GM18870 (cell line): Measurements from ENCODE around the gene KCNN3.
"Not testable (repeated sequence)": the region's sequence is repeated elsewhere in the genome, so short reads cannot be mapped to it uniquely, and the experiment has no call there.

Experiments
- ATAC-seq: cut with Tn5 transposase; IDR thresholded peaks from one replicate; pipeline ENCODE4 v1.9.1; 2021; ENCODE audit warnings: moderate library complexity; ENCODE audit not compliant: unreplicated experiment

Gene KCNN3

DNA sequence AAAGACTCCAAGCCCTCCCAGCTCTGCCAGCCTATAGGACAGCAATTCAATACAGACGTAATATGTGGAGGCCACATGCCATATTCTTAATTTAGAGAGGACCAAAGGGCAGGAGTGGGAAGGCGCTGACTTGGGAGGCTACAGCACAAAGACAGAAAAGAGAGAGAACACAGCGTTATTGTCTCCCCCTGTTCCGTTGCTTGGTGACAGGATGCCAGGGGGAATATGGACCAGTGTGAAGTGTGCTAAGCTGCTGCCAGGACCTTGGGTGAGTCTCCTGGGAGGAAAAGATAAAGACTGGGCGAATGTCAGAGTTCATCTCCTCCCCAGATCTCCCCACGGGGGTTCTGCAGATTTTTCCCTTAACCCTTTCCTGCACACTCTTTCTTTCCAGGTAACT, 160.0 kb downstream of the KCNN3 start:
- no peak for ATAC-seq

- ATAC-seq, result no peak
Measured at GRCh38 chr1:154707901-154708463, 162.1 kb downstream of the KCNN3 start.

GRCh38 chr1:154706851-154707250, 163.2 kb downstream of the KCNN3 start:
- ATAC-seq, result no peak

- no peak for ATAC-seq
Measured at GRCh38 chr1:154705544-154705943, 164.5 kb downstream of the KCNN3 start.

DNA sequence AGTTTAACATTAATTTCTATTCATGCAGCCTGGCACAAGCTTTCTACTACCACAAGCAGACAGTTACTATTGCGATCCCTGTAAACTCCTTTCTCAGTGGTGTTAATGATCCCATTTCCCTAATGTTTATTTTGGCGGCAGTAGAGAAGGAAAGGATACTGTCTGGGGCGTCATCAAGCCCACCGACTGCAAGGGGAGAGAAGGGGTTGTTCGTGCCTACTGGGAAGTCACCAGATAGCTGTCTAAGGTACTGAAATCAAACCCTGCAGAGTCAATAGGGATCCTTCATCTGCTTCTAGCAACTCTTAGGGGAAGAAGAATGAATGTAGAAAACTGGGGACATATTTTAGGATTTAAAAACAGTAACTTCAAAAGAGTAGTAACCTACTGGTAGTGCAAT, 166.9 kb downstream of the KCNN3 start:
- ATAC-seq, result no peak

- no peak for ATAC-seq
Measured at GRCh38 chr1:154698320-154699096, 171.6 kb downstream of the KCNN3 start.

DNA sequence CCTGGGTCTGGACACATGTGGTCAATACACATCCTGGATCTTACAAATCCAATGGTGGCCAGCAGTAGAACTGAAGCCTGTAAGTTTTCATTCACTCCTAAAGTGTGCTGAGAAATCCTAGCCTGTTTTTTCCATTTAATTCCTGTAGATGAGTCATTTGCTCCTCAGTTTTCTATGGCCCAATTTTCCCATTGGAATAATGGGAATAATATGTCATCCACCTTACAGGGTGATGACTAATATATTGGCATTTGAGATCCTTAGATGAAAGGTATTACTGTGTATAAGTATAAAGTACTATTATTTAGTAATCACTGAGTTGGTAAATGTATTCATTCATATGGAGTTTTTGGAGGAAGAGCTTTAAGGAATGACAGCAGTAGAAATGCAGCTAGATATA, 172.4 kb downstream of the KCNN3 start:
- ATAC-seq, result no peak

GRCh38 chr1:154696456-154696855, 173.6 kb downstream of the KCNN3 start:
- no peak for ATAC-seq

GRCh38 chr1:154695985-154696384, 174.1 kb downstream of the KCNN3 start:
- no peak for ATAC-seq

- no peak for ATAC-seq
Measured at GRCh38 chr1:154694995-154695394, 175.1 kb downstream of the KCNN3 start.

DNA sequence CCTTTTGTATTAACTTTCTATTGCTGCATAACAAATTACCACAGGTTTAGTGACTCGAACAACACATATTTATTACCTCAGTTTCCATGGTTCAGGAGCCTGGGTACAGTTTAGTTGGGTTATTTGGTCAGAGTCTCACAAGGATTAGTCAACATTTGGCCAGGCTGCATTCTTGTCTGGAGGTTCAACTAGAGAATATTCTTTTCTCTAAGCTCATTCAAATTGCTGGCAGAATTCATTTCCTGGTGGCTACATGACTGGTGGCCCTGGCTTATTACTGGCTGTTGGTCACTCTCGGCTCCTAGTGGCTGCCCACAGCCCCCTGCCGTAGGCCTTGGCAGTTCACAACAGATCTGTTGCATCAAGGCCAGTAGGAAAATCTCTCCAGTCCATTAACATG, 181.0 kb downstream of the KCNN3 start:
- ATAC-seq, result no peak

DNA sequence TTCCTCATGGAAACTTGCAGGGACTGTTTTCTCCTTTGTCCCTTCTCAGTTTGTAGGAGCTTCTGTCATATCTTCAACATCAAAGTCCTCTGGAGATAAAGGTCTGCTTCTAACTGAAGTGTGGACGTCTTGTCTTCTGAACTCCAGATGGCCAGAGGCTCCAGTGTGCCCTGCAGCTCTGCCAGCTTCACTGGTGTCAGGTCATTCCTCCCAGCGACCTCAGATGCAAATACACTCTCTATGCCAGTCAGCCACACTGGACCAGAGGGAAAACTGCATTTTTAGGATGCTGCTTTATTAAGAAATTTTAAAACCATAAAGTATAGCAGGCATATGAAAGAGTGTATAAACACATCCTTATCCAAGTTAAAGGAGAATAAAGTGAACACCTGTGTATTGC, 183.6 kb downstream of the KCNN3 start:
- no peak for ATAC-seq

- no peak for ATAC-seq
Measured at GRCh38 chr1:154683820-154684219, 186.3 kb downstream of the KCNN3 start.

GRCh38 chr1:154682254-154682653, 187.8 kb downstream of the KCNN3 start:
- no peak for ATAC-seq

DNA sequence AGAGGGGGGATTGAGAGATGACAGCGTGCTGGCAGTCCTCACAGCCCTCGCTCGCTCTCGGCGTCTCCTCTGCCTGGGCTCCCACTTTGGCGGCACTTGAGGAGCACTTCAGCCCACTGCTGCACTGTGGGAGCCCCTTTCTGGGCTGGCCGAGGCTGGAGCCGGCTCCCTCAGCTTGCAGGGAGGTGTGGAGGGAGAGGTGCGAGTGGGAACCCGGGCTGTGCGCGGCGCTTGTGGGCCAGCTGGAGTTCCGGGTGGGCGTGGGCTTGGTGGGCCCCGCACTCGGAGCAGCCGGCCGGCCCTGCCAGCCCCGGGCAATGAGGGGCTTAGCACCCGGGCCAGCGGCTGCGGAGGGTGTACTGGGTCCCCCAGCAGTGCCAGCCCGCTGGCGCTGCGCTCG, 192.2 kb downstream of the KCNN3 start:
- ATAC-seq, result not testable (repeated sequence)

GRCh38 chr1:154676847-154677246, 193.2 kb downstream of the KCNN3 start:
- not testable (repeated sequence) for ATAC-seq

DNA sequence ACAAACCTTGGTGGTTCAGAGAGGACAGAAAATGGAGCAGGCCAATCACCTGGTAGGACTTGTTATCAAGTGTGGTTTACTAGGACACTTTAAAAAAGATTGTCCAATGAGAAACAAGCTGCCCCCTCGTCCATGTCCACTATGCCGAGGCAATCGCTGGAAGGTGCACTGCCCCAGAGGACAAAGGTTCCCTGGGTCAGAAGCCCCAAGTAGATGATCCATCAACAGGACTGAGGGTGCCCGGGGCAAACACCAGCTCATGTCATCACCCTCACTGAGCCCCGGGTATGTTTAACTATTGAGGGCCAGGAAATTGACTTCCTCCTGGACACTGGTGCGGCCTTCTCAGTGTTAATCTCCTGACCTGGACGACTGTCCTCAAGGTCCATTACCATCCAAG, 195.6 kb downstream of the KCNN3 start:
- ATAC-seq, result not testable (repeated sequence)

DNA sequence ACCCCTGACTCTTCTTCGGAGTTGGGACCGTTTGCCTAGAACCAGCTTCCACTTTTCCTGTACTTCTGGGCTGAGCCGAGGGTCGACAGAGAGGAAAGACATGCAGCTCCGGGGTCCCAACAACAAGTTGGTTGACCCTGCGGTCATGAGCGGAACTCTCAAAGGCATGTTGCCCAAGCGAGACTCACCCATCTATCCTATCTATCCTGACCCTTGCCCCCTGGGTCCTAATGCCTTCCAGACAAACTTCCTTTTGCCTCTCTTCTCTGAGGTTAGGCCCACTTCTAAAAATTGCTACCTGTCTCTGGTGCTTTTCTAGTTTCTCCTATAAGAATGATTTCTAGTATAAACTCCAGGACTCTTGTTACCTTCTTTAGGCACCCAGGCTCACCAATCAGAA, 197.8 kb downstream of the KCNN3 start:
- ATAC-seq, result not testable (repeated sequence)

GRCh38 chr1:154671412-154671811, 198.7 kb downstream of the KCNN3 start:
- not testable (repeated sequence) for ATAC-seq

DNA sequence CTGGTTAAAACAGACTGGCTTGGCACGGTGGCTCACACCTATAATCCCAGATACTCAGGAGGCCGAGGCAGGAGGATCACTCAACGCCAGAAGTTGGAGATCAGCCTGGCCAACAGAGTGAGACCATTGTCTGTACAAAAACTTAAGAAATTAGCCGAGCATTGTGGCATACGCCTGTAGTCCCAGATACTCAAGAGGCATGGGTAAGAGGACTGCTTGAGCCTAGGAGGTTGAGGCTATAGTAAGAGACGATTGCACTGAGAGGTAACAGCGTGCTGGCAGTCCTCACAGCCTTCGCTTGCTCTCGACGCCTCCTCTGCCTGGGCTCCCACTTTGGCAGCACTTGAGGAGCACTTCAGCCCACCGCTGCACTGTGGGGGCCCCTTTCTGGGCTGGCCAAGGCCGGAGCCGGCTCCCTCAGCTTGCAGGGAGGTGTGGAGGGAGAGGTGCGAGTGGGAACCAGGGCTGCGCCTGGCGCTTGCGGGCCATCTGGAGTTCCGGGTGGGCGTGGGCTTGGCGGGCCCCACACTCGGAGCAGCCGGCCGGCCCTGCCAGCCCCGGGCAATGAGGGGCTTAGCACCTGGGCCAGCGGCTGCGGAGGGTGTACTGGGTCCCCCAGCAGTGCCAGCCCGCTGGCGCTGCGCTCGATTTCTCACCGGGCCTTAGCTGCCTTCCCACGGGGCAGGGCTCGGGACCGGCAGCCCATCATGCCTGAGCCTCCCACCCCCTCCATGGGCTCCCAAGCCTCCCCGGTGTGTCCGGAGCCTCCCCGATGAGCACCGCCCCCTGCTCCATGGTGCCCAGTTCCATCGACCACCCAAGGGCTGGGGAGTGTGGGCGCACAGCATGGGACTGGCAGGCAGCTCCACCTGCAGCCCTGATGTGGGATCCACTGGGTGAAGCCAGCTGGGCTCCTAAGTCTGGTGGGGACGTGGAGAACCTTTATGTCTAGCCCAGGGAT, 199.5 kb downstream of the KCNN3 start:
- not testable (repeated sequence) for ATAC-seq

GRCh38 chr1:154669464-154670282, 200.4 kb downstream of the KCNN3 start:
- ATAC-seq, result no peak
